ENCODE results near the gene VPS37D.

Gene VPS37D

DNA sequence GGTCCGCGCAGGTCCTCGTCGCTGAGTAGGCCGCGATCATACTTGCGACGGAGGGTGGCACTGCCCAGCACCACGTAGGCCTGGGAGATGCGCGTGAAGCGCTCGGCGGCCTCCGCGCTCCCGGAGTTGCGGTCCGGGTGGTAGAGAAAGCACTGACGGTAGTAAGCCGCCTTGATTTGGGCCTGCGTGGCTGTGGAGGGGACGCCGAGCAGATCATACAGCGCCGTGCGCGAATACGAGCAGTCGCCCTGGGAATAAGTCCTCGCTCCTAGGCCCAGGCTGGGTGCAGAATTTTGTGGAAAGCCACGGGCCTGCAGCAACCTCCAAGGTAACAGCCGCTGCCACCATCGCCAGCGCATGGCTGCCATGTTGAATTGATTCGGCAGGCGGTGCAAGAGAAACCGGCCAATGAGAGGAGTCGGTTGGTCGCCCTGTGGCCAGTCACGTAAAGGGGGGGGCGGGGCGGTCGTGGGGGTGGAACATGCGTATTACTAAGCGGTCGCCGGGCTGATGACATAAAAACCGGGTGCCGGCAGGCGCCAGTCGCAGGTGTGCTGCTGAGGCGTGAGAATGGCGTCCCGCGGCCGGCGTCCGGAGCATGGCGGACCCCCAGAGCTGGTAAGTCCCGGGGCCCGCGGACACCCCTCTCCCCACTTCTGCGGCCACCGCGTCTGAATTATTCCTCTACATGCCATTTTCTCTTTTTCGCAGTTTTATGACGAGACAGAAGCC lies 15.6 kb downstream of the VPS37D start, which contains the start of the genes BUD23 and DNAJC30 (continued):
- TF ChIP-seq, protein P1, sequence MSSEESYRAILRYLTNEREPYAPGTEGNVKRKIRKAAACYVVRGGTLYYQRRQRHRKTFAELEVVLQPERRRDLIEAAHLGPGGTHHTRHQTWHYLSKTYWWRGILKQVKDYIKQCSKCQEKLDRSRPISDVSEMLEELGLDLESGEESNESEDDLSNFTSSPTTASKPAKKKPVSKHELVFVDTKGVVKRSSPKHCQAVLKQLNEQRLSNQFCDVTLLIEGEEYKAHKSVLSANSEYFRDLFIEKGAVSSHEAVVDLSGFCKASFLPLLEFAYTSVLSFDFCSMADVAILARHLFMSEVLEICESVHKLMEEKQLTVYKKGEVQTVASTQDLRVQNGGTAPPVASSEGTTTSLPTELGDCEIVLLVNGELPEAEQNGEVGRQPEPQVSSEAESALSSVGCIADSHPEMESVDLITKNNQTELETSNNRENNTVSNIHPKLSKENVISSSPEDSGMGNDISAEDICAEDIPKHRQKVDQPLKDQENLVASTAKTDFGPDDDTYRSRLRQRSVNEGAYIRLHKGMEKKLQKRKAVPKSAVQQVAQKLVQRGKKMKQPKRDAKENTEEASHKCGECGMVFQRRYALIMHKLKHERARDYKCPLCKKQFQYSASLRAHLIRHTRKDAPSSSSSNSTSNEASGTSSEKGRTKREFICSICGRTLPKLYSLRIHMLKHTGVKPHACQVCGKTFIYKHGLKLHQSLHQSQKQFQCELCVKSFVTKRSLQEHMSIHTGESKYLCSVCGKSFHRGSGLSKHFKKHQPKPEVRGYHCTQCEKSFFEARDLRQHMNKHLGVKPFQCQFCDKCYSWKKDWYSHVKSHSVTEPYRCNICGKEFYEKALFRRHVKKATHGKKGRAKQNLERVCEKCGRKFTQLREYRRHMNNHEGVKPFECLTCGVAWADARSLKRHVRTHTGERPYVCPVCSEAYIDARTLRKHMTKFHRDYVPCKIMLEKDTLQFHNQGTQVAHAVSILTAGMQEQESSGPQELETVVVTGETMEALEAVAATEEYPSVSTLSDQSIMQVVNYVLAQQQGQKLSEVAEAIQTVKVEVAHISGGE (tag by site-specific recombination; conservative IDR thresholded peaks at IDR 0.05; ENCODE audit: low read depth) = peak; percentile 53
- TF ChIP-seq, protein P2, sequence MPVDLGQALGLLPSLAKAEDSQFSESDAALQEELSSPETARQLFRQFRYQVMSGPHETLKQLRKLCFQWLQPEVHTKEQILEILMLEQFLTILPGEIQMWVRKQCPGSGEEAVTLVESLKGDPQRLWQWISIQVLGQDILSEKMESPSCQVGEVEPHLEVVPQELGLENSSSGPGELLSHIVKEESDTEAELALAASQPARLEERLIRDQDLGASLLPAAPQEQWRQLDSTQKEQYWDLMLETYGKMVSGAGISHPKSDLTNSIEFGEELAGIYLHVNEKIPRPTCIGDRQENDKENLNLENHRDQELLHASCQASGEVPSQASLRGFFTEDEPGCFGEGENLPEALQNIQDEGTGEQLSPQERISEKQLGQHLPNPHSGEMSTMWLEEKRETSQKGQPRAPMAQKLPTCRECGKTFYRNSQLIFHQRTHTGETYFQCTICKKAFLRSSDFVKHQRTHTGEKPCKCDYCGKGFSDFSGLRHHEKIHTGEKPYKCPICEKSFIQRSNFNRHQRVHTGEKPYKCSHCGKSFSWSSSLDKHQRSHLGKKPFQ (tag by site-specific recombination; IDR thresholded peaks at IDR 0.05) = no peak
- peak; percentile 55; the same call in 1 of the 2 replicates for TF ChIP-seq HOXA7 (CRISPR knock-in tag; IDR thresholded peaks at IDR 0.05; ENCODE audit: borderline replicate concordance)
- no peak for TF ChIP-seq ZNF600 (tag by site-specific recombination; IDR thresholded peaks at IDR 0.05)
- TF ChIP-seq OVOL3 (tag by site-specific recombination; IDR thresholded peaks at IDR 0.05) = no peak
- peak; percentile 85 for TF ChIP-seq ZNF341 (tag by site-specific recombination; IDR thresholded peaks at IDR 0.05; ENCODE audit: low read depth)
- no peak for TF ChIP-seq PRDM1 (tag by site-specific recombination; IDR thresholded peaks at IDR 0.05)
- no peak for TF ChIP-seq ZNF571 (tag by site-specific recombination; IDR thresholded peaks at IDR 0.05)
- 0 out of 2 replicates have a peak, but pooled peaks have one; percentile 40 for TF ChIP-seq ZNF777 (tag by site-specific recombination; IDR thresholded peaks at IDR 0.05; ENCODE audit: borderline replicate concordance)
- TF ChIP-seq, protein P3, sequence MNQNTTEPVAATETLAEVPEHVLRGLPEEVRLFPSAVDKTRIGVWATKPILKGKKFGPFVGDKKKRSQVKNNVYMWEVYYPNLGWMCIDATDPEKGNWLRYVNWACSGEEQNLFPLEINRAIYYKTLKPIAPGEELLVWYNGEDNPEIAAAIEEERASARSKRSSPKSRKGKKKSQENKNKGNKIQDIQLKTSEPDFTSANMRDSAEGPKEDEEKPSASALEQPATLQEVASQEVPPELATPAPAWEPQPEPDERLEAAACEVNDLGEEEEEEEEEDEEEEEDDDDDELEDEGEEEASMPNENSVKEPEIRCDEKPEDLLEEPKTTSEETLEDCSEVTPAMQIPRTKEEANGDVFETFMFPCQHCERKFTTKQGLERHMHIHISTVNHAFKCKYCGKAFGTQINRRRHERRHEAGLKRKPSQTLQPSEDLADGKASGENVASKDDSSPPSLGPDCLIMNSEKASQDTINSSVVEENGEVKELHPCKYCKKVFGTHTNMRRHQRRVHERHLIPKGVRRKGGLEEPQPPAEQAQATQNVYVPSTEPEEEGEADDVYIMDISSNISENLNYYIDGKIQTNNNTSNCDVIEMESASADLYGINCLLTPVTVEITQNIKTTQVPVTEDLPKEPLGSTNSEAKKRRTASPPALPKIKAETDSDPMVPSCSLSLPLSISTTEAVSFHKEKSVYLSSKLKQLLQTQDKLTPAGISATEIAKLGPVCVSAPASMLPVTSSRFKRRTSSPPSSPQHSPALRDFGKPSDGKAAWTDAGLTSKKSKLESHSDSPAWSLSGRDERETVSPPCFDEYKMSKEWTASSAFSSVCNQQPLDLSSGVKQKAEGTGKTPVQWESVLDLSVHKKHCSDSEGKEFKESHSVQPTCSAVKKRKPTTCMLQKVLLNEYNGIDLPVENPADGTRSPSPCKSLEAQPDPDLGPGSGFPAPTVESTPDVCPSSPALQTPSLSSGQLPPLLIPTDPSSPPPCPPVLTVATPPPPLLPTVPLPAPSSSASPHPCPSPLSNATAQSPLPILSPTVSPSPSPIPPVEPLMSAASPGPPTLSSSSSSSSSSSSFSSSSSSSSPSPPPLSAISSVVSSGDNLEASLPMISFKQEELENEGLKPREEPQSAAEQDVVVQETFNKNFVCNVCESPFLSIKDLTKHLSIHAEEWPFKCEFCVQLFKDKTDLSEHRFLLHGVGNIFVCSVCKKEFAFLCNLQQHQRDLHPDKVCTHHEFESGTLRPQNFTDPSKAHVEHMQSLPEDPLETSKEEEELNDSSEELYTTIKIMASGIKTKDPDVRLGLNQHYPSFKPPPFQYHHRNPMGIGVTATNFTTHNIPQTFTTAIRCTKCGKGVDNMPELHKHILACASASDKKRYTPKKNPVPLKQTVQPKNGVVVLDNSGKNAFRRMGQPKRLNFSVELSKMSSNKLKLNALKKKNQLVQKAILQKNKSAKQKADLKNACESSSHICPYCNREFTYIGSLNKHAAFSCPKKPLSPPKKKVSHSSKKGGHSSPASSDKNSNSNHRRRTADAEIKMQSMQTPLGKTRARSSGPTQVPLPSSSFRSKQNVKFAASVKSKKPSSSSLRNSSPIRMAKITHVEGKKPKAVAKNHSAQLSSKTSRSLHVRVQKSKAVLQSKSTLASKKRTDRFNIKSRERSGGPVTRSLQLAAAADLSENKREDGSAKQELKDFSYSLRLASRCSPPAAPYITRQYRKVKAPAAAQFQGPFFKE (tag by site-specific recombination; IDR thresholded peaks at IDR 0.05; ENCODE audit: borderline replicate concordance) = no peak
- no peak for TF ChIP-seq ZNF623 (tag by site-specific recombination; IDR thresholded peaks at IDR 0.05)
- no peak for TF ChIP-seq ZNF16 (tag by site-specific recombination; IDR thresholded peaks at IDR 0.05; ENCODE audit: low read depth)
- TF ChIP-seq ZNF354C (tag by site-specific recombination; IDR thresholded peaks at IDR 0.05; ENCODE audit: borderline replicate concordance, low read depth) = no peak
- TF ChIP-seq, protein P4, sequence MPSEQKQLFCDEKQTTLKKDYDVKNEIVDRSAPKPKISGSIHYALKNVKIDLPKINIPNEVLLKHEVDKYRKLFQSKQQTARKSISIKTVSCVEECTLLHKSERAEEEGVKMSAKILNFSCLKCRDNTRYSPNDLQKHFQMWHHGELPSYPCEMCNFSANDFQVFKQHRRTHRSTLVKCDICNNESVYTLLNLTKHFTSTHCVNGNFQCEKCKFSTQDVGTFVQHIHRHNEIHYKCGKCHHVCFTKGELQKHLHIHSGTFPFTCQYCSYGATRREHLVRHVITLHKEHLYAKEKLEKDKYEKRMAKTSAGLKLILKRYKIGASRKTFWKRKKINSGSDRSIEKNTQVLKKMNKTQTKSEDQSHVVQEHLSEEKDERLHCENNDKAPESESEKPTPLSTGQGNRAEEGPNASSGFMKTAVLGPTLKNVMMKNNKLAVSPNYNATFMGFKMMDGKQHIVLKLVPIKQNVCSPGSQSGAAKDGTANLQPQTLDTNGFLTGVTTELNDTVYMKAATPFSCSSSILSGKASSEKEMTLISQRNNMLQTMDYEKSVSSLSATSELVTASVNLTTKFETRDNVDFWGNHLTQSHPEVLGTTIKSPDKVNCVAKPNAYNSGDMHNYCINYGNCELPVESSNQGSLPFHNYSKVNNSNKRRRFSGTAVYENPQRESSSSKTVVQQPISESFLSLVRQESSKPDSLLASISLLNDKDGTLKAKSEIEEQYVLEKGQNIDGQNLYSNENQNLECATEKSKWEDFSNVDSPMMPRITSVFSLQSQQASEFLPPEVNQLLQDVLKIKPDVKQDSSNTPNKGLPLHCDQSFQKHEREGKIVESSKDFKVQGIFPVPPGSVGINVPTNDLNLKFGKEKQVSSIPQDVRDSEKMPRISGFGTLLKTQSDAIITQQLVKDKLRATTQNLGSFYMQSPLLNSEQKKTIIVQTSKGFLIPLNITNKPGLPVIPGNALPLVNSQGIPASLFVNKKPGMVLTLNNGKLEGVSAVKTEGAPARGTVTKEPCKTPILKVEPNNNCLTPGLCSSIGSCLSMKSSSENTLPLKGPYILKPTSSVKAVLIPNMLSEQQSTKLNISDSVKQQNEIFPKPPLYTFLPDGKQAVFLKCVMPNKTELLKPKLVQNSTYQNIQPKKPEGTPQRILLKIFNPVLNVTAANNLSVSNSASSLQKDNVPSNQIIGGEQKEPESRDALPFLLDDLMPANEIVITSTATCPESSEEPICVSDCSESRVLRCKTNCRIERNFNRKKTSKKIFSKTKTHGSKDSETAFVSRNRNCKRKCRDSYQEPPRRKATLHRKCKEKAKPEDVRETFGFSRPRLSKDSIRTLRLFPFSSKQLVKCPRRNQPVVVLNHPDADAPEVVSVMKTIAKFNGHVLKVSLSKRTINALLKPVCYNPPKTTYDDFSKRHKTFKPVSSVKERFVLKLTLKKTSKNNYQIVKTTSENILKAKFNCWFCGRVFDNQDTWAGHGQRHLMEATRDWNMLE (tag by site-specific recombination; conservative IDR thresholded peaks at IDR 0.05; ENCODE audit: low read depth) = no peak
- peak; percentile 22; the same call in 1 of the 2 replicates for TF ChIP-seq ZNF2 (tag by site-specific recombination; IDR thresholded peaks at IDR 0.05)
- no peak for TF ChIP-seq ZNF776 (tag by site-specific recombination; IDR thresholded peaks at IDR 0.05; ENCODE audit: borderline replicate concordance)
- TF ChIP-seq, protein P5, sequence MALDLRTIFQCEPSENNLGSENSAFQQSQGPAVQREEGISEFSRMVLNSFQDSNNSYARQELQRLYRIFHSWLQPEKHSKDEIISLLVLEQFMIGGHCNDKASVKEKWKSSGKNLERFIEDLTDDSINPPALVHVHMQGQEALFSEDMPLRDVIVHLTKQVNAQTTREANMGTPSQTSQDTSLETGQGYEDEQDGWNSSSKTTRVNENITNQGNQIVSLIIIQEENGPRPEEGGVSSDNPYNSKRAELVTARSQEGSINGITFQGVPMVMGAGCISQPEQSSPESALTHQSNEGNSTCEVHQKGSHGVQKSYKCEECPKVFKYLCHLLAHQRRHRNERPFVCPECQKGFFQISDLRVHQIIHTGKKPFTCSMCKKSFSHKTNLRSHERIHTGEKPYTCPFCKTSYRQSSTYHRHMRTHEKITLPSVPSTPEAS (tag by site-specific recombination; IDR thresholded peaks at IDR 0.05) = no peak
- TF ChIP-seq, protein P6, sequence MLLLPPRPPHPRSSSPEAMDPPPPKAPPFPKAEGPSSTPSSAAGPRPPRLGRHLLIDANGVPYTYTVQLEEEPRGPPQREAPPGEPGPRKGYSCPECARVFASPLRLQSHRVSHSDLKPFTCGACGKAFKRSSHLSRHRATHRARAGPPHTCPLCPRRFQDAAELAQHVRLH (tag by site-specific recombination; IDR thresholded peaks at IDR 0.05) = peak; percentile 41; the same call in 1 of the 2 replicates
- TF ChIP-seq ZNF223 (tag by site-specific recombination; IDR thresholded peaks at IDR 0.05) = no peak
- TF ChIP-seq ZBTB8A (tag by site-specific recombination; IDR thresholded peaks at IDR 0.05) = 0 out of 2 replicates have a peak, but pooled peaks have one; percentile 37
- TF ChIP-seq ZBTB20 (tag by site-specific recombination; IDR thresholded peaks at IDR 0.05) = peak; percentile 53; the same call in 1 of the 2 replicates

Data from HEK293 (cell line).